OCI-LY1 (cell line): ENCODE data around the gene L1CAM.

Experiments used
- H2AFZ ChIP-seq: fragments of 200-600 bp; sonication (generic), shearing (Covaris generic); 2 replicates; pipeline ENCODE4 v1.6.0; 2014; ENCODE audit warnings: antibody characterized with exemption, mild to moderate bottlenecking, low read length
- H3F3A ChIP-seq: fragments of 200-600 bp; sonication (generic), shearing (Covaris generic); 2 replicates; pipeline ENCODE4 v1.6.0; 2014; ENCODE audit warnings: mild to moderate bottlenecking, antibody characterized with exemption, low read length, moderate library complexity; ENCODE audit not compliant: insufficient read depth
- H3K27ac ChIP-seq: fragments of 200-600 bp; sonication (generic); 2 replicates; pipeline ENCODE4 v1.5.1; 2014; ENCODE audit warnings: low read length, mixed run types, mild to moderate bottlenecking, low read depth; ENCODE audit not compliant: poor library complexity, severe bottlenecking
- H3K27me3 ChIP-seq: fragments of 200-600 bp; sonication (generic); 2 replicates; pipeline ENCODE4 v1.6.0; 2014; ENCODE audit warnings: antibody characterized with exemption, mild to moderate bottlenecking, low read length, moderate library complexity; ENCODE audit not compliant: insufficient read depth
- H3K36me3 ChIP-seq: fragments of 200-600 bp; sonication (generic); 2 replicates; pipeline ENCODE4 v1.6.1; 2014; ENCODE audit warnings: mild to moderate bottlenecking, antibody characterized with exemption, low read length, moderate library complexity, mixed read lengths; ENCODE audit not compliant: insufficient read depth
- H3K4me1 ChIP-seq: fragments of 200-600 bp; sonication (generic); 2 replicates; pipeline ENCODE4 v1.5.1; 2014; ENCODE audit warnings: mild to moderate bottlenecking, low read length, moderate library complexity; ENCODE audit not compliant: insufficient read depth, severe bottlenecking
- H3K4me2 ChIP-seq: fragments of 200-600 bp; sonication (generic), shearing (Covaris generic); 2 replicates; pipeline ENCODE4 v1.6.1; 2014; ENCODE audit warnings: low read length
- H3K4me3 ChIP-seq: fragments of 200-600 bp; sonication (generic); 2 replicates; pipeline ENCODE4 v1.5.1; 2014; ENCODE audit warnings: low read length, low read depth, mild to moderate bottlenecking, mixed read lengths; ENCODE audit not compliant: poor library complexity, severe bottlenecking
- H3K79me2 ChIP-seq: fragments of 200-600 bp; shearing (Covaris generic); 2 replicates; pipeline ENCODE4 v1.6.1; 2016; ENCODE audit warnings: mixed run types, low read length, mixed read lengths; ENCODE audit not compliant: insufficient read depth
- H3K9ac ChIP-seq: fragments of 200-600 bp; sonication (generic), shearing (Covaris generic); 2 replicates; pipeline ENCODE4 v1.6.1; 2014; ENCODE audit warnings: mild to moderate bottlenecking, low read length, mixed read lengths
- H3K9me2 ChIP-seq: fragments of 200-600 bp; sonication (generic), shearing (Covaris generic); 2 replicates; pipeline ENCODE4 v1.6.1; 2014; ENCODE audit warnings: low read depth, mild to moderate bottlenecking, low read length, mixed read lengths
- H3K9me3 ChIP-seq: fragments of 200-600 bp; shearing (Covaris generic); 2 replicates; pipeline ENCODE4 v1.6.1; 2014; ENCODE audit warnings: low read length, mixed read lengths
- H4K20me1 ChIP-seq: fragments of 200-600 bp; sonication (generic), shearing (Covaris generic); 2 replicates; pipeline ENCODE4 v1.6.0; 2016; ENCODE audit warnings: mild to moderate bottlenecking, low read length; ENCODE audit not compliant: insufficient read depth
- EZH2 ChIP-seq: fragments of 200-600 bp; sonication (generic), shearing (Covaris generic); IDR thresholded peaks from 2 replicates; pipeline ENCODE4 v1.8.0; 2017; ENCODE audit warnings: borderline replicate concordance, mixed run types, mild to moderate bottlenecking, antibody characterized with exemption, low read length, moderate library complexity, mixed read lengths
- TF ChIP-seq, protein P1 (sequence below): fragments of 200-600 bp; sonication (generic), shearing (Covaris generic); IDR thresholded peaks from 2 replicates; pipeline ENCODE4 v1.5.1; 2017; ENCODE audit warnings: mild to moderate bottlenecking, antibody characterized with exemption, low read length, moderate library complexity, mixed read lengths

L1CAM gene

DNA sequence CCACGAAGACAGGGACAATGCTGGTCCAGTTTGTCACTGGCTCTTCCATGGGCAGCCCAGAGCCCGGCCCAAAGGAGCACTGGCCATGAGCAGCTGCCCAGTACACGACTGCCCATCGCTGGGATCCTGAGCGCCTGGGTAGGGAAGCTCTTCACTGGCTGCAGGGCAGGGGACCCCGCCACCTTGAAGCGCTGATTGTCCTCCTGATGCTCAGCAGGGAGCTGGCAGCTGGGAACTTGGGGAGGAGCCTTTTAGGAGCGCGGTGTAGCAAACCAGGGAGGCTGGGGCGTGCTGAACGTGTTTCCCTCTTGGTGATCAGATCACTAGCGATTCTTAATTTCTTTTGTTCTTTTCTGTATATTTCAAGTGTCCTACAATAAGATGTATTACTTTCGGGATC, 1.8 kb downstream of the L1CAM start:
- no peaks in the 10 kb centered on the region for H3K9me2 ChIP-seq
- H3K4me1 ChIP-seq = no peaks in the 10 kb centered on the region
- no peak for TF ChIP-seq EZH2
- TF ChIP-seq, protein P1, sequence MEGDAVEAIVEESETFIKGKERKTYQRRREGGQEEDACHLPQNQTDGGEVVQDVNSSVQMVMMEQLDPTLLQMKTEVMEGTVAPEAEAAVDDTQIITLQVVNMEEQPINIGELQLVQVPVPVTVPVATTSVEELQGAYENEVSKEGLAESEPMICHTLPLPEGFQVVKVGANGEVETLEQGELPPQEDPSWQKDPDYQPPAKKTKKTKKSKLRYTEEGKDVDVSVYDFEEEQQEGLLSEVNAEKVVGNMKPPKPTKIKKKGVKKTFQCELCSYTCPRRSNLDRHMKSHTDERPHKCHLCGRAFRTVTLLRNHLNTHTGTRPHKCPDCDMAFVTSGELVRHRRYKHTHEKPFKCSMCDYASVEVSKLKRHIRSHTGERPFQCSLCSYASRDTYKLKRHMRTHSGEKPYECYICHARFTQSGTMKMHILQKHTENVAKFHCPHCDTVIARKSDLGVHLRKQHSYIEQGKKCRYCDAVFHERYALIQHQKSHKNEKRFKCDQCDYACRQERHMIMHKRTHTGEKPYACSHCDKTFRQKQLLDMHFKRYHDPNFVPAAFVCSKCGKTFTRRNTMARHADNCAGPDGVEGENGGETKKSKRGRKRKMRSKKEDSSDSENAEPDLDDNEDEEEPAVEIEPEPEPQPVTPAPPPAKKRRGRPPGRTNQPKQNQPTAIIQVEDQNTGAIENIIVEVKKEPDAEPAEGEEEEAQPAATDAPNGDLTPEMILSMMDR = no peak
- H3K4me3 ChIP-seq = no peak overlapping the region
- H3K4me2 ChIP-seq = no peak overlapping the region
- H3K9me3 ChIP-seq = no peaks in the 10 kb centered on the region
- no peak overlapping the region for H3K27ac ChIP-seq
- H3K9ac ChIP-seq = no peak overlapping the region
- no peaks in the 10 kb centered on the region for H3K27me3 ChIP-seq
- H4K20me1 ChIP-seq = no peaks in the 10 kb centered on the region
- H2AFZ ChIP-seq = no peak overlapping the region
- no peaks in the 10 kb centered on the region for H3K79me2 ChIP-seq
- no peaks in the 10 kb centered on the region for H3K36me3 ChIP-seq
- H3F3A ChIP-seq = no peaks in the 10 kb centered on the region

DNA sequence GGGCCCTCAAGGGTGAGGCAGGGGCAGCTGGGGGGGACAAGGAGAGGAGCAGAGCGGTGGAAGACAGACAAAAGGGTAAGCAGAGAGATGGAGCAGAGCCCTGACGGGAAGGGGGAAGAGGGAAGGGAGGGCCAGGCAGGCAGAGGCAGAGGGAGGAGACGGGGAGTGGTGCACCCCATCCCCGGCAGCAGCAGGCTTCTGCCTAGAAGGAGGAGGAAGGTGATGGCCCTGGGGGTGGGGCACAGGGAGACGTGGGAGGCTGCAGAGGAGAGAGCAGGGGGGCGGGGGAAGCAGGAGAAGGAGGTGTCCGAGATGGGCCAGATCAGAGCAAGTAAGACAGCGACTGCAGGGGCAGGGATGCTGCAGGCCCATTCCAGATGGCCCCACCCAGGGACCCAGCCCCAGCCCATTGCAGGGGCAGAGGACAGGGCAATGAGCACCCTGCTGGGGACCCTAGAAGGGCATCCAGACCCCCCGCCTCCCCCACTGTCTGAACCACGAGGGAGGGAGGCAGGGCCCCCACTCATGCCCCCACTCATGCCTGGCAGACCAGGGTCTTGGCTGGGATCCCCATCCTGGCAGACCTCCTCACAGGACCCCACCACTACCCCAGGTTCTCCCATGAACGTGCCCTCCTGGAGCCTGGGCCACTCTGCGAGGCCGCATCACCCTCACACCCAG, 2.7 kb downstream of the L1CAM start:
- Histone ChIP-seq H3F3A (no peaks in the 10 kb centered on the region), H3K27ac (no peak overlapping the region), H3K9me2 (no peaks in the 10 kb centered on the region), H3K4me1 (no peaks in the 10 kb centered on the region), H3K79me2 (no peaks in the 10 kb centered on the region), H3K4me3 (no peak overlapping the region), H4K20me1 (no peaks in the 10 kb centered on the region), H3K4me2 (no peak overlapping the region), H3K9ac (no peak overlapping the region), H3K9me3 (no peaks in the 10 kb centered on the region), H2AFZ (no peak overlapping the region), H3K27me3 (no peaks in the 10 kb centered on the region), H3K36me3 (no peaks in the 10 kb centered on the region)
- TF ChIP-seq, protein P1 = no peak
- no peak for TF ChIP-seq EZH2

DNA sequence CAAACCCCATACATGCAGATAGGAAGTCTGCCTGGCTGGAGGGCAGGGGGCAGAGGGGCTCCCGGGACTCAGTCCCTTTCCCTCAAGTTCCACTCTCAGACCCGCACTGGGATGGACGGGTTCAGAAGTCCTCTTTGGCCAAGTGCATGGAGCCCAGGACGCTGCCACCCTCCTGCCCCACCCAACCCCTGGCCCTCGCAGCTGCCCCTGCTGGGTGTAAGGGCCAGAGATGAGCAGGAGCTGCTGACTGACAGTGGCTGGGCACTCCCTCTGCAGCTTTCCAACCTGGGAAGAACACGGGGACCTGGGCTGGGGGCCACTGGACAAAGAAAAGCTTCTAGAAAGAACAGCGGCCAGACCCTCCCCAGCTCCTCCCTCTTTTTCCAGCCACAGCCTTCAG, 3.4 kb downstream of the L1CAM start:
- no peaks in the 10 kb centered on the region for H3F3A ChIP-seq
- TF ChIP-seq EZH2 = no peak
- TF ChIP-seq, protein P1 = no peak
- no peak overlapping the region for H3K9ac ChIP-seq
- no peaks in the 10 kb centered on the region for H3K9me3 ChIP-seq
- H3K4me1 ChIP-seq = no peaks in the 10 kb centered on the region
- no peaks in the 10 kb centered on the region for H3K27me3 ChIP-seq
- no peak overlapping the region for H3K27ac ChIP-seq
- no peaks in the 10 kb centered on the region for H3K9me2 ChIP-seq
- no peaks in the 10 kb centered on the region for H3K79me2 ChIP-seq
- no peaks in the 10 kb centered on the region for H3K36me3 ChIP-seq
- H4K20me1 ChIP-seq = no peaks in the 10 kb centered on the region
- no peak overlapping the region for H2AFZ ChIP-seq
- H3K4me3 ChIP-seq = no peak overlapping the region
- no peak overlapping the region for H3K4me2 ChIP-seq
